Mesothelial cell of epicardium (in vitro differentiated cells): ENCODE measurements around the gene DDIT4. TPM values are rescaled to one million over a fixed set of nuclear protein-coding genes. Genes with fewer than 3 reads are reported as not detected.

Experiments used
- DNase-seq, 2 experiments: peaks; one replicate each; pipeline ENCODE4 v3.0.0; 2021; ENCODE audit warnings: low spot score in 2 of 2; ENCODE audit not compliant: unreplicated experiment in 2 of 2
- H3K27ac Mint-ChIP-seq: 2 replicates; pipeline ENCODE4 v1.8.0; 2021; ENCODE audit warnings: mixed read lengths
- H3K27me3 Mint-ChIP-seq: 2 replicates; pipeline ENCODE4 v1.8.0; 2021; ENCODE audit warnings: low read depth, mixed read lengths
- H3K36me3 Mint-ChIP-seq: 2 replicates; pipeline ENCODE4 v1.8.0; 2021; ENCODE audit warnings: mixed read lengths
- H3K4me1 Mint-ChIP-seq: 2 replicates; pipeline ENCODE4 v1.8.0; 2021; ENCODE audit warnings: mixed read lengths
- H3K4me3 Mint-ChIP-seq: 2 replicates; pipeline ENCODE4 v1.8.0; 2021; ENCODE audit warnings: mild to moderate bottlenecking, moderate library complexity, mixed read lengths
- H3K9me3 Mint-ChIP-seq: 2 replicates; pipeline ENCODE4 v1.8.0; 2021; ENCODE audit warnings: mixed read lengths
- total RNA-seq: library from RNA; stranded (reverse); gene quantifications from 3 replicates; pipeline ENCODE4 v1.2.1, GENCODE V29; 2021
- TF ChIP-seq, protein P1 (sequence below): fragments of 200-600 bp; sonication (generic); IDR thresholded peaks from one replicate; pipeline ENCODE4 v1.5.0; 2021; ENCODE audit warnings: antibody characterized with exemption; ENCODE audit not compliant: unreplicated experiment

Gene DDIT4
- total RNA-seq, 1 donor from 2014 or later = 61.9 TPM

DNA sequence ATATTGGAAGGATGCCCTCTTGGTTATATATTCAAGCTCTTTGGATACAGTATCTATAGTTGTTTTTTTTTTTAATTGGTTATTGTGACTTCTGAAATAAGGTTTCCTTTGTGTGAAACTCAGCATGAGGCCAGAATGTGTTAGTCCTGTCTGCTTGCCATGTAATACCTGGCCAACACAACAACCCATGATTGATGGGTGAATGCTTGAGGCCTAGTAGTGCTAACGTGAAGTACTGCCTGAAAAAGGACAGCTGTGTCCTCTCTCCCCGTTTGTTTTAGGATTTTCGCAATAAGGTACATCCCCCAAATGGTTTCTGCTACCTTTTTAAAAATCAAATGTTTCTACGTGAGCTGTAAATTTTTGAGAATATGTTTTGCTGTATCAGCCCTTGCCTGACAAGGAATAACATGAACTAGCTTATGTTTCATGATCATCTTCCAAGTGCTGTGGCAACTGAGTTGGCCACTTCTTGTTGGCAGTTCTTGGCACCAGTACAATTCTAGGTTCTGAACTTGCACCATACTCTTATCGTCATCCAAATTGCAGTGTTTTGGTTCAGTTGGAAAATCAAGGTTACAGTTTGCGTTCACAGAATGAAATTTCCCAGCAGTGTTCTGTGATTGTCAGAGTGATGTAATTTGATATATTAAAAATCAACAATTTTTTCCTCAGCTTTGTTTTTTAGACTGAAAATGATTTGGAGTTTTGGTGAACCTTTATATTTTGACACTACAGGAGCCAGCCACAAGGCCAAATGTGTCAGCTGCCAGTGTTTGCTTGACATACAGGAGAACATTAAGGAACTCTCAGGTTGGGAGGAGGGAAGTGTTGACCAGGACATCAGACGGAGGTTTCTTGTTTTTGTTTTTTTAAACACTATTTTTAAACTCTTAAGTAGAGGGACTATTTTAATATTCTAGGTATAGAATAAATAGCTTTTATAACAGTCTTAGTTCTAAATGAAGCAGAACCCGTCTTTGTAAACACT lies 44.2 kb upstream of the DDIT4 start:
- no peak for DNase-seq
- H3K9me3 Mint-ChIP-seq = no peaks in the 10 kb centered on the region
- no peak overlapping the region for H3K4me3 Mint-ChIP-seq
- H3K4me1 Mint-ChIP-seq = peaks cover 2% of the 10 kb centered on the region
- no peaks in the 10 kb centered on the region for H3K27me3 Mint-ChIP-seq
- H3K36me3 Mint-ChIP-seq = peaks cover 19% of the 10 kb centered on the region
- peak overlapping the region; percentile 55 for H3K27ac Mint-ChIP-seq
- TF ChIP-seq, protein P1, sequence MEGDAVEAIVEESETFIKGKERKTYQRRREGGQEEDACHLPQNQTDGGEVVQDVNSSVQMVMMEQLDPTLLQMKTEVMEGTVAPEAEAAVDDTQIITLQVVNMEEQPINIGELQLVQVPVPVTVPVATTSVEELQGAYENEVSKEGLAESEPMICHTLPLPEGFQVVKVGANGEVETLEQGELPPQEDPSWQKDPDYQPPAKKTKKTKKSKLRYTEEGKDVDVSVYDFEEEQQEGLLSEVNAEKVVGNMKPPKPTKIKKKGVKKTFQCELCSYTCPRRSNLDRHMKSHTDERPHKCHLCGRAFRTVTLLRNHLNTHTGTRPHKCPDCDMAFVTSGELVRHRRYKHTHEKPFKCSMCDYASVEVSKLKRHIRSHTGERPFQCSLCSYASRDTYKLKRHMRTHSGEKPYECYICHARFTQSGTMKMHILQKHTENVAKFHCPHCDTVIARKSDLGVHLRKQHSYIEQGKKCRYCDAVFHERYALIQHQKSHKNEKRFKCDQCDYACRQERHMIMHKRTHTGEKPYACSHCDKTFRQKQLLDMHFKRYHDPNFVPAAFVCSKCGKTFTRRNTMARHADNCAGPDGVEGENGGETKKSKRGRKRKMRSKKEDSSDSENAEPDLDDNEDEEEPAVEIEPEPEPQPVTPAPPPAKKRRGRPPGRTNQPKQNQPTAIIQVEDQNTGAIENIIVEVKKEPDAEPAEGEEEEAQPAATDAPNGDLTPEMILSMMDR = no peak

DNA sequence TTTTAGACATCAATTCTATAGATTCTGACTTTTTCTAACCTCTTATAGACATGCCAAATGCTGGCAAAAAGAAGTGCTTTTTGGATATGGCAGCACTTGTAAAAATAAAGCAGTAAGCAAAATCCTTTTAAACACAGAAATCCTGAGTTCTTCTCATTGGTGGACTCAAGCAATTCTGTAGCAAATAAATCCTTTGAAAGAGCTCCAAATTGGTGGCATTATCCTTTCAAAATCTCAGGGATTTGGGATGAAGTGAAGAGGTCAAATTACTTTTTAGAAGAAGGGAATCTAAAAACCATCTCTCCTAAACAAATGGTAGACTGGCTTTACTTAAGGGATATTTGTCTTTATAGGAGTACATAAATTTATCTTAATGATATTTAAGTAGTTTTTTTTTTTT lies 40.1 kb upstream of the DDIT4 start:
- H3K4me3 Mint-ChIP-seq = no peak overlapping the region
- H3K36me3 Mint-ChIP-seq = peaks cover 33% of the 10 kb centered on the region
- H3K4me1 Mint-ChIP-seq = peaks cover 2% of the 10 kb centered on the region
- H3K27me3 Mint-ChIP-seq = no peaks in the 10 kb centered on the region
- no peak overlapping the region for H3K27ac Mint-ChIP-seq
- TF ChIP-seq, protein P1 = no peak
- no peak for DNase-seq
- no peaks in the 10 kb centered on the region for H3K9me3 Mint-ChIP-seq

DNA sequence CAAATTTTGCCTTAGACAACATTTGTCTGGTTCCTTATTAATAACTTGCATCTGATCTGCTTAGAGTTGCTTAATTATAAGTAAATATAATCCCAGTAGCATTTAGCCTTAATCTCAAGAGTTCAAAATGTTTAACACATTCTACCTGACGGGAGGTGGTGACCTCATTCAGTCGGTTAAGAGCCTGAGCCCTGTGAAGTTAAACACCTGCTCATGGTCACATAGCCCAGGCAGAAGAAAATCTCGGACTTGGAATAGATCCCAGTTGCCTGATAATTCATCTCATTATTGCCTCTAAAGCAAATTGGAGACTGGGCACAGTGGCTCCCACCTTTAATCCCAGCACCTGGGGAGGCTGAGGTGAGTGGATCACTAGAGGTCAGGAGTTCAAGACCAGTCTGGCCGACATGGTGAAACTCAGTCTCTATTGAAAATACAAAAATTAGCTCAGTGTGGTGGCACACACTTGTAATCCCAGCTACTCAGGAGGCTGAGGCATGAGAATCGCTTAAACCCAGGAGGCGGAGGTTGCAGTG lies 39.1 kb upstream of the DDIT4 start:
- Mint-ChIP-seq H3K27ac (no peak overlapping the region), H3K27me3 (no peaks in the 10 kb centered on the region), H3K36me3 (peaks cover 33% of the 10 kb centered on the region), H3K4me1 (no peaks in the 10 kb centered on the region), H3K9me3 (no peaks in the 10 kb centered on the region), H3K4me3 (no peak overlapping the region)
- TF ChIP-seq, protein P1 = no peak
- no peak for DNase-seq

DNA sequence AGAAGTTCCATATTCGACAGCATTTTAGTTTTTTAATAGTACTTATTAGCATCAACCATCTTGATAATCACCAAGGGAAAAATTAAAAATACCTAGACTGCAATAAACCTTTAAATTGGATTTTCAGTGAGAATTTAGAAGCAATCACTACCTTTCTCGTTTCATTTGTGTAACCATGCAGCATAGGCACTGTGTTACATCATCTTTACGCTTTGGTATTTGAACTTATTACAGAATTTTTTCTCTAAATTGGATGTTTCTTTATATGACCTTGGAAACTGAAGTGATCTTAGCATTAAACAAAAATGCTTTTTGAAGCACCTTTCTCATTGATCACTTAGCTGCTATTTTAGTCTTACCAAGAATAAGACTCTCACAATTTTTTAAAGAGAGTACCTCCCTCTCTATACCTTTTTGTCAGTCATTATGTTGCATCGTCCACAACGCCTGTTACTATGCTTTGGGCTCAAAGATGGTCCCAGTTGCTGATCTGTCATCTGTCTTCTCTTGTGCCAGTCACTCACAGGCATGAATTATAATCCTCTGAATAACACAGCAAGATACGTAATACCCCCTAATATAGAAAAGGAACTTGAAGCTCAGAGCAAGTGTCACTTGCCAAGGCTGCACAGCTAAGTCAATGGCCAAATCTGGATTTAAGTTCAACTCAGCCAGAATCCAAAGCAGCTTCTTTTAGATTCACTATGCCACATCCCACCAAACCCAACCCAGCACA lies 38.0 kb upstream of the DDIT4 start:
- no peak overlapping the region for H3K4me3 Mint-ChIP-seq
- TF ChIP-seq, protein P1 = no peak
- H3K9me3 Mint-ChIP-seq = no peaks in the 10 kb centered on the region
- H3K27me3 Mint-ChIP-seq = no peaks in the 10 kb centered on the region
- H3K4me1 Mint-ChIP-seq = no peaks in the 10 kb centered on the region
- H3K27ac Mint-ChIP-seq = peak overlapping the region; percentile 4
- no peak for DNase-seq
- peaks cover 32% of the 10 kb centered on the region for H3K36me3 Mint-ChIP-seq

DNA sequence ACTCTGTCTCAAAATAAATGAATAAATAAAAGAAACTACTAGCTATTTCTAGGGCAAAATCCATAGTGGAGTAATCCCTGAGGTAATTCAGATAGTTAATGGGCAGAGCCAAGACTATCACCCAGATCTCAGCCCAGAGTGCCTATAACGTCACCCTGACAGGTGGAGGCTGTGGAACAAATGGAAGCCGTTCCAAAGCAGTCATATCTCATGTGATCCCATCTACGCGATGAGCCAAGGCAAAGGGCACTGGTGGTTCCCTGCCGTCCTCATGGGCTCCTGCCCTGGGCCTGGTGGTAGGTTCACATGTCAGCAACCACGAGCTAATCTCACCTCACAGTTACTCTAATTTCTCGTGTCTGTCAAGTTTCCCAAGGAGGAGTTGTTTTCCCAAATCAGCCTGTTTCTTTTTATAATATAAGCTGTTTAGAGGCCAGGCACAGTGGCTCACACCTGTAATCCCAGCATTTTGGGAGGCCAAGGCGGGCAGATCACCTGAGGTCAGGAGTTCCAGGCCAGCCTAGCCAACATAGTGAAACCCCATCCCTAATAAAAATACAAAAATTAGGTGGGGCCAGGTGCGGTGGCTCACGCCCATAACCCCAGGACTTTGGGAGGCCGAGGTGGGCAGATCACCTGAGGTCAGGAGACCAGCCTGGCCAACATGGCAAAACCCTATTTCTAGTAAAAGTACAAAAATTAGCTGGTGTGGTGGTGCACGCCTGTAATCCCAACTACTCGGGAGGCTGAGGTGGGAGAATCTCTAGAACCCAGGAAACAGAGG lies 35.1 kb upstream of the DDIT4 start:
- TF ChIP-seq, protein P1 = no peak
- no peak overlapping the region for H3K27ac Mint-ChIP-seq
- DNase-seq = no peak
- peaks cover 18% of the 10 kb centered on the region for H3K4me1 Mint-ChIP-seq
- H3K36me3 Mint-ChIP-seq = peaks cover 19% of the 10 kb centered on the region
- no peaks in the 10 kb centered on the region for H3K27me3 Mint-ChIP-seq
- H3K4me3 Mint-ChIP-seq = no peak overlapping the region
- no peaks in the 10 kb centered on the region for H3K9me3 Mint-ChIP-seq
